Measurements from ENCODE around the gene GIPR.

DNA sequence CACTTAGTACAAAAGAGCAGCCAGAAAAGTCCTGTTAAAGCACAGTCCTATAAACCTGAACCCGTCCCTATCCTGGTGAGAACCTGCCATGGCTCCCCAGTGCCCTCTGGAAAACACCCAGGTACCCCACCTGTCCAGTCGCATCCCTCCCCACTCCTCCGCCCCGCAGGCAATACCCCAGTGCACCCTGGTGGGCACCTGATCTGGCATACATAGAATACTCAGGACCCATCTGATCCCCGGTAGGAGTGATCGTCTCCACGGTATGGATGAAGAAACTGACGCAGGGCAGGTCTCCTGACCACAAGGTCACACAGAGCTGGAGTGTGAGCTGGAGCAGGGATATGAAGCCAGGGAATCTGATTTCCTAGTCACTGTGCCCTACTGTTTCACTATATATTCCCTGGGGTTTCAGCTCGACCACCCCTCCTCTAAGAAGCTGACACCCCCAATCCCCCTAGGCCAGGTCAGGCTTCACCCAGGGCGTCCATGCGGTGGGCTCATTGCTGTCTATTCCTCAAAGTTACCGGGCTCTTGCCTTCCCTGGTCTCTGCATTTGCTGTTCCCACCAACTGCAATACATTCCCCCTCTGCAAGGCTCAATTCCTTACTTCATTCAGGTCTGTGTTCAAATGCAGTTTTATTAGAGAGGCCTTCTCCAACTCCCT, 50.1 kb downstream of the GIPR start:
- TF ChIP-seq, protein P1, sequence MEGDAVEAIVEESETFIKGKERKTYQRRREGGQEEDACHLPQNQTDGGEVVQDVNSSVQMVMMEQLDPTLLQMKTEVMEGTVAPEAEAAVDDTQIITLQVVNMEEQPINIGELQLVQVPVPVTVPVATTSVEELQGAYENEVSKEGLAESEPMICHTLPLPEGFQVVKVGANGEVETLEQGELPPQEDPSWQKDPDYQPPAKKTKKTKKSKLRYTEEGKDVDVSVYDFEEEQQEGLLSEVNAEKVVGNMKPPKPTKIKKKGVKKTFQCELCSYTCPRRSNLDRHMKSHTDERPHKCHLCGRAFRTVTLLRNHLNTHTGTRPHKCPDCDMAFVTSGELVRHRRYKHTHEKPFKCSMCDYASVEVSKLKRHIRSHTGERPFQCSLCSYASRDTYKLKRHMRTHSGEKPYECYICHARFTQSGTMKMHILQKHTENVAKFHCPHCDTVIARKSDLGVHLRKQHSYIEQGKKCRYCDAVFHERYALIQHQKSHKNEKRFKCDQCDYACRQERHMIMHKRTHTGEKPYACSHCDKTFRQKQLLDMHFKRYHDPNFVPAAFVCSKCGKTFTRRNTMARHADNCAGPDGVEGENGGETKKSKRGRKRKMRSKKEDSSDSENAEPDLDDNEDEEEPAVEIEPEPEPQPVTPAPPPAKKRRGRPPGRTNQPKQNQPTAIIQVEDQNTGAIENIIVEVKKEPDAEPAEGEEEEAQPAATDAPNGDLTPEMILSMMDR (IDR thresholded peaks at IDR 0.05), result no peak
- TF ChIP-seq POLR2A (IDR thresholded peaks at IDR 0.05), result no peak

Data from heart left ventricle (tissue), 13 donors.